ENCODE data around the gene C14orf180.

C14orf180 gene

GRCh38 chr14:104594310-104595046 lies 14.9 kb downstream of the C14orf180 start:
- no peak for DNase-seq

- DNase-seq = no peak
These were observed 15.6 kb downstream of the C14orf180 start for GRCh38 chr14:104595116-104595675.

- no peak for DNase-seq
These were observed 16.4 kb downstream of the C14orf180 start for GRCh38 chr14:104595911-104596450.

GRCh38 chr14:104596451-104596918 lies 16.9 kb downstream of the C14orf180 start:
- no peak for DNase-seq

GRCh38 chr14:104596927-104597351 lies 17.4 kb downstream of the C14orf180 start:
- no peak for DNase-seq

GRCh38 chr14:104597576-104597975 lies 18.0 kb downstream of the C14orf180 start:
- DNase-seq = no peak

GRCh38 chr14:104598039-104598909 lies 18.7 kb downstream of the C14orf180 start:
- DNase-seq = no peak

GRCh38 chr14:104598910-104599273 lies 19.3 kb downstream of the C14orf180 start:
- no peak for DNase-seq

- no peak for DNase-seq
These were observed 19.9 kb downstream of the C14orf180 start for GRCh38 chr14:104599446-104599845.

GRCh38 chr14:104600141-104600643 lies 20.6 kb downstream of the C14orf180 start:
- no peak for DNase-seq

- no peak for DNase-seq
These were observed 21.2 kb downstream of the C14orf180 start for GRCh38 chr14:104600805-104601204.

- DNase-seq = no peak
These were observed 22.2 kb downstream of the C14orf180 start for GRCh38 chr14:104601786-104602185.

GRCh38 chr14:104602315-104602932 lies 22.9 kb downstream of the C14orf180 start:
- DNase-seq = no peak

- DNase-seq = no peak
These were observed 23.4 kb downstream of the C14orf180 start for GRCh38 chr14:104602933-104603325.

GRCh38 chr14:104603711-104604401 lies 24.3 kb downstream of the C14orf180 start:
- no peak for DNase-seq

GRCh38 chr14:104604458-104605449 lies 25.2 kb downstream of the C14orf180 start, which contains the start of gene TMEM179:
TSS of gene TMEM179 (minus strand) at chr14:104604772. CDS start at chr14:104604741, 31 bp downstream.
- no peak for DNase-seq

GRCh38 chr14:104609666-104610065 lies 30.1 kb downstream of the C14orf180 start:
- no peak for DNase-seq

- DNase-seq = no peak
These were observed 31.3 kb downstream of the C14orf180 start for GRCh38 chr14:104610749-104611310.

GRCh38 chr14:104611881-104612280 lies 32.3 kb downstream of the C14orf180 start:
- no peak for DNase-seq

Data from T1000 (cell line).